Coronary artery (tissue), 2 donors: Measurements from ENCODE around the gene PEX13.

Source experiments
- DNase-seq: peaks from one replicate; pipeline ENCODE4 v3.0.0-alpha.2; 2017; ENCODE audit warnings: low spot score
- H3K27ac ChIP-seq, 2 donors: fragments of 200-600 bp; sonication (generic); one replicate each; pipeline ENCODE4 v1.5.1; 2016 to 2019
- H3K4me3 ChIP-seq: fragments of 200-600 bp; sonication (generic); 2 replicates; pipeline ENCODE4 v1.5.1; 2016; ENCODE audit warnings: mild to moderate bottlenecking, moderate library complexity
- TF ChIP-seq, protein P1 (sequence below): fragments of 200-600 bp; sonication (generic); IDR thresholded peaks from one replicate; pipeline ENCODE4 v1.5.1; 2019; ENCODE audit warnings: antibody characterized with exemption

PEX13 gene

DNA sequence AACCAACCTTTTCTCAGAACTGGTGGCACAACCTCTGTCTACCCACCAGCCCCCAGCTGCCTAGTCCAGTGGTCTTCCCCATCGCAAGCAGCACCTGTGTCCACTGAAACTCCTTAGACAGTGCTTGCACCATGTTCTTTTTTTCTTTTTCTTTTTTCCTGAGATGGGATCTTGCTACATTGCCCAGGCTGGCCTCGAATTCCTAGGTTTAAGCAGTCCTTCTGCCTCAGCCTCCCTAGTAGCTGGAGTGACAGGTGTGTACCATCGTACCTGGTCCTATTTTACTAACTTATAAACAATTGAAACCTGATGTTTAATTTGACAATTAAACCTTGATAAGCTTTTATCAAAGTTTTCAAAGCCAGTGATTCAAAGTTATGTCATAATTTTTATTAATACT is 78.9 kb downstream of the PEX13 start:
- H3K4me3 ChIP-seq, result no peak overlapping the region
- TF ChIP-seq, protein P1, sequence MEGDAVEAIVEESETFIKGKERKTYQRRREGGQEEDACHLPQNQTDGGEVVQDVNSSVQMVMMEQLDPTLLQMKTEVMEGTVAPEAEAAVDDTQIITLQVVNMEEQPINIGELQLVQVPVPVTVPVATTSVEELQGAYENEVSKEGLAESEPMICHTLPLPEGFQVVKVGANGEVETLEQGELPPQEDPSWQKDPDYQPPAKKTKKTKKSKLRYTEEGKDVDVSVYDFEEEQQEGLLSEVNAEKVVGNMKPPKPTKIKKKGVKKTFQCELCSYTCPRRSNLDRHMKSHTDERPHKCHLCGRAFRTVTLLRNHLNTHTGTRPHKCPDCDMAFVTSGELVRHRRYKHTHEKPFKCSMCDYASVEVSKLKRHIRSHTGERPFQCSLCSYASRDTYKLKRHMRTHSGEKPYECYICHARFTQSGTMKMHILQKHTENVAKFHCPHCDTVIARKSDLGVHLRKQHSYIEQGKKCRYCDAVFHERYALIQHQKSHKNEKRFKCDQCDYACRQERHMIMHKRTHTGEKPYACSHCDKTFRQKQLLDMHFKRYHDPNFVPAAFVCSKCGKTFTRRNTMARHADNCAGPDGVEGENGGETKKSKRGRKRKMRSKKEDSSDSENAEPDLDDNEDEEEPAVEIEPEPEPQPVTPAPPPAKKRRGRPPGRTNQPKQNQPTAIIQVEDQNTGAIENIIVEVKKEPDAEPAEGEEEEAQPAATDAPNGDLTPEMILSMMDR, result no peak
- no peak for DNase-seq
- no peak overlapping the region for H3K27ac ChIP-seq

DNA sequence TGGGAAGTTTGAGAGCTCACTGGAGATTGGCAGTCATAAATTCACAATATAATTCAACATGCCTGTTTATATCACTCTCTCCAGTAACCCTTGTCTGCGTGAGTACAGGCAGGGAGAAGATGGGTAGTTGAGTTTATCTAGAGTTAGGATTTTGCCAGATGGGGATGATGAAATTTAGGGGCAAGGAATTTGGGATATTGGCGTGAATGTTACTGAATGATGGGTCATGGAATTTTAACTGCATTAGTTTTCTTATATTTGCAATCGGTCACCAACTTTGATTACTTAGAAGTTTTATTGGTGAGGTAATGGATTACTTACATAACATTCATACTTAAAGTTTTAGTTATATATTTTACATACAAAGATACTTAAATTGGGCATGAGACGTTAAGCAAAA is 83.3 kb downstream of the PEX13 start:
- Histone ChIP-seq H3K27ac (no peak overlapping the region), H3K4me3 (no peak overlapping the region)
- no peak for DNase-seq
- TF ChIP-seq, protein P1, result no peak
